Measurements from ENCODE around the gene FADS3. TPM values are rescaled to one million over a fixed set of nuclear protein-coding genes. Genes with fewer than 3 reads are reported as not detected.

FADS3 gene
- total and polyA plus RNA-seq, 2 of the 13 experiments (the other 11 are each of a cell fraction or from before 2014, with no cell fraction given), result 13.4 to 23.2 TPM

DNA sequence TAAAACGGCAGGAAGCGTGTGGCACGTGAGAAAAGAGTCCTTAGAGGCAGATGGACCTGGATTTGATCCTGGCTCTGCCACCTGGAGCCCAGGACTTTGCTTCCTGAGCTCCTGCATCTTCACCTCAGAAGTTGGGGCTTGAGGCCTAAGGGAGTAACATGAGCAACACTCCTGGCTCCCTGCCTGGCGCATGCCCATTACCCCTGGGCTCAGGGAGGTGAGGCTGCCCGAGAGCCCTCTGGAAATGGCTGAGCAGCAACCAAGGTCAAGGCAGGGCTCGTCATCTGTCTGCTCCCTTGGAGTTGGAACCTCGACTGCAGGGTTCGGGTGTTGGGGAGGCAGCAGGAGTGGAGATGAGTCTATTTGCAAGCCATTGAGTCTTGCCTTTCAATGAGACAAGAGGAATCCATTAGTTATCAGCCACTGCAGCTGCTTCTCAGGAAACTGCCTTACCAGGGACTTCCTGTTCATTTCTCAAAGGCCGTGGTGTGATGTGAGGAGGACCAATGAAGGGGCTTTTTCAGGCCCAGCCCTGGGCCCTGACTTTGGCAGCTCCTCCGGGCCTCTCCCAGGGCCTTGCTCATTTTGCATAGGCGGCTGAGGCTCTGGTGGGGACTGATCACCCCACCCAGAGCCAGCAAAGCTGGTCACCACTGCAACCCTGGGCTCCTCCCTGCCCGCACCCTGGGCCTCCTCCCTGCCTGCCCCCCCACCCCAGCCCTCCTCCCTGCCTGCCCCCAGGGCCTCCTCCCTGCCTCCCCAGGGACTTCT is 56.9 kb downstream of the FADS3 start (continued):
- TF ChIP-seq, protein P1, sequence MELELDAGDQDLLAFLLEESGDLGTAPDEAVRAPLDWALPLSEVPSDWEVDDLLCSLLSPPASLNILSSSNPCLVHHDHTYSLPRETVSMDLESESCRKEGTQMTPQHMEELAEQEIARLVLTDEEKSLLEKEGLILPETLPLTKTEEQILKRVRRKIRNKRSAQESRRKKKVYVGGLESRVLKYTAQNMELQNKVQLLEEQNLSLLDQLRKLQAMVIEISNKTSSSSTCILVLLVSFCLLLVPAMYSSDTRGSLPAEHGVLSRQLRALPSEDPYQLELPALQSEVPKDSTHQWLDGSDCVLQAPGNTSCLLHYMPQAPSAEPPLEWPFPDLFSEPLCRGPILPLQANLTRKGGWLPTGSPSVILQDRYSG (CRISPR knock-in tag; IDR thresholded peaks at IDR 0.05), result no peak

DNA sequence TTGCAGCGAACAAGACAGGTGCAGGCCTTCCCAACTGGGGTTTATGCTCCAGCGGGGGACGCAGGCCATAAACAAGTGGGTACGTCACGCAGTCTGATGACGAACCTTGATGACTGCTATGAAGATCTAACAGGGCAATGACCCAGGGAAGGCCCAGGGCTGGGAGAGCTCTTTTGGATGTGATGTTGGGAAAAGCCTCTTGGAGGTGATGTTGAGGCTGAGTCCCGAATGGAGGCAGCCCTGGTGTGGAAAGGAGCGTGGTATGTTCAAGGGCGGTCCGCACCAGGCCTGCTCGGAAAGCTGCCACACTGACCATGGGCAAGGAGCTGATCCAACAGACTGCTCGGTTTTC is 57.4 kb downstream of the FADS3 start:
- POLR2A ChIA-PET, result no interaction called here
- no peak overlapping the region for H3K27ac ChIP-seq (ENCODE audit: extremely low read length, insufficient read depth, low read length)
- no peak for TF ChIP-seq HMG20A (CRISPR knock-in tag; IDR thresholded peaks at IDR 0.05; ENCODE audit: borderline replicate concordance)
- TF ChIP-seq, protein P2, sequence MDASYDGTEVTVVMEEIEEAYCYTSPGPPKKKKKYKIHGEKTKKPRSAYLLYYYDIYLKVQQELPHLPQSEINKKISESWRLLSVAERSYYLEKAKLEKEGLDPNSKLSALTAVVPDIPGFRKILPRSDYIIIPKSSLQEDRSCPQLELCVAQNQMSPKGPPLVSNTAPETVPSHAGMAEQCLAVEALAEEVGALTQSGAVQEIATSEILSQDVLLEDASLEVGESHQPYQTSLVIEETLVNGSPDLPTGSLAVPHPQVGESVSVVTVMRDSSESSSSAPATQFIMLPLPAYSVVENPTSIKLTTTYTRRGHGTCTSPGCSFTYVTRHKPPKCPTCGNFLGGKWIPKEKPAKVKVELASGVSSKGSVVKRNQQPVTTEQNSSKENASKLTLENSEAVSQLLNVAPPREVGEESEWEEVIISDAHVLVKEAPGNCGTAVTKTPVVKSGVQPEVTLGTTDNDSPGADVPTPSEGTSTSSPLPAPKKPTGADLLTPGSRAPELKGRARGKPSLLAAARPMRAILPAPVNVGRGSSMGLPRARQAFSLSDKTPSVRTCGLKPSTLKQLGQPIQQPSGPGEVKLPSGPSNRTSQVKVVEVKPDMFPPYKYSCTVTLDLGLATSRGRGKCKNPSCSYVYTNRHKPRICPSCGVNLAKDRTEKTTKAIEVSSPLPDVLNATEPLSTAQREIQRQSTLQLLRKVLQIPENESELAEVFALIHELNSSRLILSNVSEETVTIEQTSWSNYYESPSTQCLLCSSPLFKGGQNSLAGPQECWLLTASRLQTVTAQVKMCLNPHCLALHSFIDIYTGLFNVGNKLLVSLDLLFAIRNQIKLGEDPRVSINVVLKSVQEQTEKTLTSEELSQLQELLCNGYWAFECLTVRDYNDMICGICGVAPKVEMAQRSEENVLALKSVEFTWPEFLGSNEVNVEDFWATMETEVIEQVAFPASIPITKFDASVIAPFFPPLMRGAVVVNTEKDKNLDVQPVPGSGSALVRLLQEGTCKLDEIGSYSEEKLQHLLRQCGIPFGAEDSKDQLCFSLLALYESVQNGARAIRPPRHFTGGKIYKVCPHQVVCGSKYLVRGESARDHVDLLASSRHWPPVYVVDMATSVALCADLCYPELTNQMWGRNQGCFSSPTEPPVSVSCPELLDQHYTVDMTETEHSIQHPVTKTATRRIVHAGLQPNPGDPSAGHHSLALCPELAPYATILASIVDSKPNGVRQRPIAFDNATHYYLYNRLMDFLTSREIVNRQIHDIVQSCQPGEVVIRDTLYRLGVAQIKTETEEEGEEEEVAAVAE (CRISPR knock-in tag; IDR thresholded peaks at IDR 0.05; ENCODE audit: borderline replicate concordance), result no peak
- no peak for TF ChIP-seq SMARCC2 (IDR thresholded peaks at IDR 0.05)
- no peak for TF ChIP-seq ZNF160 (CRISPR knock-in tag; IDR thresholded peaks at IDR 0.05)
- no peak for TF ChIP-seq ZNF839 (CRISPR knock-in tag; IDR thresholded peaks at IDR 0.05; ENCODE audit: borderline replicate concordance)
- TF ChIP-seq, protein P3, sequence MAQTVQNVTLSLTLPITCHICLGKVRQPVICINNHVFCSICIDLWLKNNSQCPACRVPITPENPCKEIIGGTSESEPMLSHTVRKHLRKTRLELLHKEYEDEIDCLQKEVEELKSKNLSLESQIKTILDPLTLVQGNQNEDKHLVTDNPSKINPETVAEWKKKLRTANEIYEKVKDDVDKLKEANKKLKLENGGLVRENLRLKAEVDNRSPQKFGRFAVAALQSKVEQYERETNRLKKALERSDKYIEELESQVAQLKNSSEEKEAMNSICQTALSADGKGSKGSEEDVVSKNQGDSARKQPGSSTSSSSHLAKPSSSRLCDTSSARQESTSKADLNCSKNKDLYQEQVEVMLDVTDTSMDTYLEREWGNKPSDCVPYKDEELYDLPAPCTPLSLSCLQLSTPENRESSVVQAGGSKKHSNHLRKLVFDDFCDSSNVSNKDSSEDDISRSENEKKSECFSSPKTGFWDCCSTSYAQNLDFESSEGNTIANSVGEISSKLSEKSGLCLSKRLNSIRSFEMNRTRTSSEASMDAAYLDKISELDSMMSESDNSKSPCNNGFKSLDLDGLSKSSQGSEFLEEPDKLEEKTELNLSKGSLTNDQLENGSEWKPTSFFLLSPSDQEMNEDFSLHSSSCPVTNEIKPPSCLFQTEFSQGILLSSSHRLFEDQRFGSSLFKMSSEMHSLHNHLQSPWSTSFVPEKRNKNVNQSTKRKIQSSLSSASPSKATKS (CRISPR knock-in tag; IDR thresholded peaks at IDR 0.05), result no peak
- TF ChIP-seq TRIM24 (CRISPR knock-in tag; IDR thresholded peaks at IDR 0.05), result no peak
- no peak for TF ChIP-seq ZNF615 (CRISPR knock-in tag; IDR thresholded peaks at IDR 0.05; ENCODE audit: borderline replicate concordance)
- TF ChIP-seq, protein P4, sequence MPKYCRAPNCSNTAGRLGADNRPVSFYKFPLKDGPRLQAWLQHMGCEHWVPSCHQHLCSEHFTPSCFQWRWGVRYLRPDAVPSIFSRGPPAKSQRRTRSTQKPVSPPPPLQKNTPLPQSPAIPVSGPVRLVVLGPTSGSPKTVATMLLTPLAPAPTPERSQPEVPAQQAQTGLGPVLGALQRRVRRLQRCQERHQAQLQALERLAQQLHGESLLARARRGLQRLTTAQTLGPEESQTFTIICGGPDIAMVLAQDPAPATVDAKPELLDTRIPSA (CRISPR knock-in tag; IDR thresholded peaks at IDR 0.05; ENCODE audit: borderline replicate concordance), result no peak
- no peak for TF ChIP-seq RFX5 (IDR thresholded peaks at IDR 0.05; ENCODE audit: low read depth, low read length)
- no peak for TF ChIP-seq SRF (IDR thresholded peaks at IDR 0.05; ENCODE audit: low read depth, low read length)
- TF ChIP-seq, protein P5, sequence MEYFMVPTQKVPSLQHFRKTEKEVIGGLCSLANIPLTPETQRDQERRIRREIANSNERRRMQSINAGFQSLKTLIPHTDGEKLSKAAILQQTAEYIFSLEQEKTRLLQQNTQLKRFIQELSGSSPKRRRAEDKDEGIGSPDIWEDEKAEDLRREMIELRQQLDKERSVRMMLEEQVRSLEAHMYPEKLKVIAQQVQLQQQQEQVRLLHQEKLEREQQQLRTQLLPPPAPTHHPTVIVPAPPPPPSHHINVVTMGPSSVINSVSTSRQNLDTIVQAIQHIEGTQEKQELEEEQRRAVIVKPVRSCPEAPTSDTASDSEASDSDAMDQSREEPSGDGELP (IDR thresholded peaks at IDR 0.05; ENCODE audit: borderline replicate concordance, low read depth), result no peak

More for the DNA sequence above, 57.4 kb downstream of the FADS3 start:
- CTCF ChIA-PET (ENCODE audit: low intra/inter-chr PET ratio, low total read pairs), result no interaction called here
- peaks cover 0 to under 1% of the 10 kb centered on the region in 2 experiments; a peak in 2 of 5 replicates for H3K36me3 ChIP-seq (replicated peaks in 1 of 2; ENCODE audit: control insufficient read depth in 1 of 2, insufficient read depth in 2 of 2, low read length in 2 of 2)
- H3K4me2 ChIP-seq (ENCODE audit: low read depth, low read length), result no peak overlapping the region
- BruUV-seq (replicated peaks), result no TSS peak
- H3K79me2 ChIP-seq (ENCODE audit: insufficient read depth, low read length), result peaks cover 29% of the 10 kb centered on the region
- H4K20me1 ChIP-seq (ENCODE audit: insufficient read depth, low read length), result no peaks in the 10 kb centered on the region
- H3K27me3 ChIP-seq (ENCODE audit: control insufficient read depth in 1 of 2, insufficient read depth in 2 of 2, low read length in 2 of 2), result no peaks in the 10 kb centered on the region
- H3K9ac ChIP-seq (ENCODE audit: insufficient read depth, low read depth, low read length), result no peak overlapping the region
- H3K9me3 ChIP-seq (ENCODE audit: low read length), result no peaks in the 10 kb centered on the region
- intact Hi-C loops (cut with micrococcal nuclease; ENCODE audit: unreplicated experiment), result loop anchor here (1.0 kb wide), 1 partner anchor 36 kb away; no protein-coding TSS in a partner anchor
- in situ Hi-C loops (cut with HindIII; ENCODE audit: extremely low pct_ligation_motif_present, low pct_unique_long_range_greater_than_20kb), result no loop called here
- no peak overlapping the region for H2AFZ ChIP-seq (ENCODE audit: low read length)
- DNase-seq (ENCODE audit: low spot score) (no peak), FAIRE-seq (no peak), ATAC-seq (no peak)
- H3K4me3 ChIP-seq (replicated peaks in 1 of 3; ENCODE audit: insufficient read depth in 1 of 3, low read depth in 2 of 3, low read length in 3 of 3), result no peak overlapping the region
- WGBS (ENCODE audit: low lambda C conversion rate), result 92% methylated on average over 12 of the region's 12 CpGs
- H3K4me1 ChIP-seq (ENCODE audit: insufficient read depth, low read length), result peaks cover 29% of the 10 kb centered on the region
